ENCODE data around the gene ASCL5. TPM values are rescaled to one million over a fixed set of nuclear protein-coding genes. Genes with fewer than 3 reads are reported as not detected.

Gene ASCL5
- total and polyA plus RNA-seq, 9 of the 15 experiments (the other 6 are each of a cell fraction or from before 2014, with no cell fraction given): 0.09 TPM; not detected in 8

- peak; percentile 46; the same call in 1 of the 2 replicates for TF ChIP-seq ATF3 (IDR thresholded peaks at IDR 0.05)
- no peak for TF ChIP-seq ATF3 (CRISPR knock-in tag; conservative IDR thresholded peaks at IDR 0.05)
- no peak for TF ChIP-seq ZFP91 (CRISPR knock-in tag; IDR thresholded peaks at IDR 0.05)
- no peak for TF ChIP-seq ZSCAN29 (IDR thresholded peaks at IDR 0.05)
- no peak for TF ChIP-seq IRF9 (tag; IDR thresholded peaks at IDR 0.05)
- no peak for TF ChIP-seq MBD2 (IDR thresholded peaks at IDR 0.05; ENCODE audit: borderline replicate concordance, low read depth)
- no peak for TF ChIP-seq STAT5A (IDR thresholded peaks at IDR 0.05; ENCODE audit: borderline replicate concordance, low read length)
- 0 out of 4 replicates have a peak, but pooled peaks of 1 of the 2 experiments have one; percentile 30 for TF ChIP-seq ZNF639 (CRISPR knock-in tag; conservative IDR thresholded peaks at IDR 0.05 in 1 of 2, IDR thresholded peaks at IDR 0.05 in 1 of 2)
- no peak for TF ChIP-seq POLR2A (conservative IDR thresholded peaks at IDR 0.05)
- no peak for TF ChIP-seq ARHGAP35 (IDR thresholded peaks at IDR 0.05; ENCODE audit: partially characterized antibody)
- TF ChIP-seq TBP (optimal IDR thresholded peaks at IDR 0.05; ENCODE audit: low read depth, low read length): no peak
- no peak for TF ChIP-seq UBTF (IDR thresholded peaks at IDR 0.05; ENCODE audit: borderline replicate concordance in 1 of 2, low read depth in 2 of 2, low read length in 2 of 2)
- TF ChIP-seq HOMEZ (CRISPR knock-in tag; IDR thresholded peaks at IDR 0.05): no peak
- no peak for TF ChIP-seq CTCFL (IDR thresholded peaks at IDR 0.05; ENCODE audit: borderline replicate concordance, insufficient read depth, low read depth, low read length, poor library complexity, severe bottlenecking)
Observed at GRCh38 chr1:201167041-201167991, 40.3 kb upstream of the ASCL5 start (continued).

Data from K562 (cell line).